SK-N-SH treated with all-trans-retinoic acid at 6 μM for 48 hours (cell line): ENCODE data around the gene CTF1.
"Not testable (repeated sequence)": the region's sequence is repeated elsewhere in the genome, so short reads cannot be mapped to it uniquely, and the experiment has no call there.

Experiments
- ATAC-seq: fragments of 200-7000 bp; cut with Tn5 transposase; 3 replicates; pipeline ENCODE4 v1.9.1; 2020; ENCODE audit warnings: mild to moderate bottlenecking, moderate library complexity
- ARNTL ChIP-seq: fragments of 450-650 bp; formaldehyde crosslinking; IDR thresholded peaks from 2 replicates; pipeline ENCODE4 v1.5.0; 2020; ENCODE audit warnings: low read depth, mild to moderate bottlenecking, moderate library complexity, borderline replicate concordance
- BACH2 ChIP-seq: fragments of 250-450 bp; sonication (Bioruptor Pico); IDR thresholded peaks from 2 replicates; pipeline ENCODE4 v1.9.0; 2021; ENCODE audit warnings: mild to moderate bottlenecking, borderline replicate concordance
- CREB5 ChIP-seq: fragments of 250-450 bp; sonication (Bioruptor Pico); IDR thresholded peaks from 2 replicates; pipeline ENCODE4 v1.5.1; 2020; ENCODE audit warnings: low read depth, mild to moderate bottlenecking, moderate library complexity
- CSDC2 ChIP-seq: fragments of 250-450 bp; sonication (Bioruptor Pico); IDR thresholded peaks from 2 replicates; pipeline ENCODE4 v1.5.0; 2020; ENCODE audit warnings: mild to moderate bottlenecking, moderate library complexity
- CSRNP3 ChIP-seq: fragments of 250-450 bp; sonication (Bioruptor Pico); IDR thresholded peaks from 2 replicates; pipeline ENCODE4 v1.5.1; 2021; ENCODE audit warnings: mild to moderate bottlenecking, moderate library complexity
- ESRRG ChIP-seq: fragments of 250-450 bp; sonication (Bioruptor Pico); IDR thresholded peaks from 2 replicates; pipeline ENCODE4 v1.6.1; 2021; ENCODE audit warnings: mild to moderate bottlenecking
- GLIS3 ChIP-seq: fragments of 250-450 bp; sonication (Bioruptor Pico); IDR thresholded peaks from 2 replicates; pipeline ENCODE4 v1.5.0; 2020; ENCODE audit warnings: mild to moderate bottlenecking, moderate library complexity
- ISL1 ChIP-seq: fragments of 250-450 bp; sonication (Bioruptor Pico); IDR thresholded peaks from 2 replicates; pipeline ENCODE4 v2.1.2; 2022; ENCODE audit warnings: mild to moderate bottlenecking, moderate library complexity
- PATZ1 ChIP-seq: fragments of 250-450 bp; sonication (Bioruptor Pico); IDR thresholded peaks from 2 replicates; pipeline ENCODE4 v1.8.0; 2020; ENCODE audit warnings: mild to moderate bottlenecking, moderate library complexity, borderline replicate concordance
- POU6F1 ChIP-seq: fragments of 250-450 bp; sonication (Bioruptor Pico); IDR thresholded peaks from 2 replicates; pipeline ENCODE4 v1.8.0; 2021; ENCODE audit warnings: low read depth, mild to moderate bottlenecking, moderate library complexity, borderline replicate concordance
- PPARA ChIP-seq: fragments of 250-450 bp; sonication (Bioruptor Pico); IDR thresholded peaks from 2 replicates; pipeline ENCODE4 v1.5.0; 2020; ENCODE audit warnings: mild to moderate bottlenecking, borderline replicate concordance
- RARB ChIP-seq: fragments of 250-450 bp; sonication (Bioruptor Pico); IDR thresholded peaks from 2 replicates; pipeline ENCODE4 v1.8.0; 2021; ENCODE audit warnings: mild to moderate bottlenecking, moderate library complexity
- SNAI2 ChIP-seq: fragments of 250-450 bp; sonication (Bioruptor Pico); IDR thresholded peaks from 2 replicates; pipeline ENCODE4 v1.5.0; 2020; ENCODE audit warnings: mild to moderate bottlenecking, moderate library complexity
- TCF4 ChIP-seq: fragments of 250-450 bp; sonication (Bioruptor Pico); IDR thresholded peaks from 2 replicates; pipeline ENCODE4 v1.8.0; 2021; ENCODE audit warnings: mild to moderate bottlenecking, moderate library complexity, borderline replicate concordance
- TOX ChIP-seq: fragments of 250-450 bp; sonication (Bioruptor Pico); IDR thresholded peaks from 2 replicates; pipeline ENCODE4 v1.8.0; 2021; ENCODE audit warnings: mild to moderate bottlenecking, moderate library complexity, borderline replicate concordance
- ZC3H10 ChIP-seq: fragments of 250-450 bp; sonication (Bioruptor Pico); IDR thresholded peaks from 2 replicates; pipeline ENCODE4 v1.5.1; 2021; ENCODE audit warnings: mild to moderate bottlenecking, moderate library complexity
- ZFP3 ChIP-seq: fragments of 250-450 bp; sonication (Bioruptor Pico); IDR thresholded peaks from 2 replicates; pipeline ENCODE4 v1.5.0; 2020; ENCODE audit warnings: mild to moderate bottlenecking, moderate library complexity
- ZFP30 ChIP-seq: fragments of 450-650 bp; formaldehyde crosslinking; IDR thresholded peaks from 2 replicates; pipeline ENCODE4 v1.5.0; 2022; ENCODE audit warnings: mild to moderate bottlenecking, moderate library complexity
- ZNF565 ChIP-seq: fragments of 450-650 bp; formaldehyde crosslinking; conservative IDR thresholded peaks from 2 replicates; pipeline ENCODE4 v1.5.0; 2020; ENCODE audit warnings: low read depth, mild to moderate bottlenecking, moderate library complexity
- ZNF8 ChIP-seq: fragments of 450-650 bp; formaldehyde crosslinking; IDR thresholded peaks from 2 replicates; pipeline ENCODE4 v1.5.0; 2020; ENCODE audit warnings: mild to moderate bottlenecking, moderate library complexity

The CTF1 gene

GRCh38 chr16:30888856-30889499, 7.4 kb upstream of the CTF1 start:
- no peak for ATAC-seq
- TF ChIP-seq PPARA (CRISPR knock-in tag) = no peak
- TF ChIP-seq SNAI2 (CRISPR knock-in tag) = no peak
- no peak for TF ChIP-seq CSDC2 (CRISPR knock-in tag)
- TF ChIP-seq TOX = no peak
- TF ChIP-seq ZC3H10 (CRISPR knock-in tag) = no peak
- no peak for TF ChIP-seq ESRRG
- no peak for TF ChIP-seq PATZ1 (CRISPR knock-in tag)
- no peak for TF ChIP-seq TCF4 (CRISPR knock-in tag)
- no peak for TF ChIP-seq ZFP30 (CRISPR knock-in tag)

- ATAC-seq = no peak
- no peak for TF ChIP-seq POU6F1 (CRISPR knock-in tag)
Measured at GRCh38 chr16:30889721-30890120, 6.7 kb upstream of the CTF1 start.

- not testable (repeated sequence) for ATAC-seq
Measured at GRCh38 chr16:30891043-30891823, 5.2 kb upstream of the CTF1 start.

- TF ChIP-seq CSRNP3 (CRISPR knock-in tag) (no peak), ZFP3 (CRISPR knock-in tag) (no peak), ARNTL (no peak), ZNF8 (CRISPR knock-in tag) (no peak), TOX (no peak), GLIS3 (no peak)
- no peak for ATAC-seq
Measured at GRCh38 chr16:30892670-30893416, 3.6 kb upstream of the CTF1 start.

- no peak for ATAC-seq
- TF ChIP-seq PATZ1 (CRISPR knock-in tag) = no peak
- TF ChIP-seq POU6F1 (CRISPR knock-in tag) = no peak
- no peak for TF ChIP-seq ZC3H10 (CRISPR knock-in tag)
- no peak for TF ChIP-seq CSDC2 (CRISPR knock-in tag)
- no peak for TF ChIP-seq ISL1 (CRISPR knock-in tag)
- no peak for TF ChIP-seq RARB (CRISPR knock-in tag)
- TF ChIP-seq PPARA (CRISPR knock-in tag) = no peak
- no peak for TF ChIP-seq BACH2 (CRISPR knock-in tag)
- TF ChIP-seq CREB5 (CRISPR knock-in tag) = no peak
- no peak for TF ChIP-seq ZNF565
- no peak for TF ChIP-seq ZNF8 (CRISPR knock-in tag)
- no peak for TF ChIP-seq GLIS3
Measured at GRCh38 chr16:30893417-30893743, 3.0 kb upstream of the CTF1 start.
